ENCODE results near the gene CISD3. TPM values are rescaled to one million over a fixed set of nuclear protein-coding genes. Genes with fewer than 3 reads are reported as not detected.

CISD3 gene
- total and polyA plus RNA-seq, 10 of the 15 experiments (the other 5 are each of a cell fraction or from before 2014, with no cell fraction given): 2.6 to 38.1 (median 8.1) TPM

DNA sequence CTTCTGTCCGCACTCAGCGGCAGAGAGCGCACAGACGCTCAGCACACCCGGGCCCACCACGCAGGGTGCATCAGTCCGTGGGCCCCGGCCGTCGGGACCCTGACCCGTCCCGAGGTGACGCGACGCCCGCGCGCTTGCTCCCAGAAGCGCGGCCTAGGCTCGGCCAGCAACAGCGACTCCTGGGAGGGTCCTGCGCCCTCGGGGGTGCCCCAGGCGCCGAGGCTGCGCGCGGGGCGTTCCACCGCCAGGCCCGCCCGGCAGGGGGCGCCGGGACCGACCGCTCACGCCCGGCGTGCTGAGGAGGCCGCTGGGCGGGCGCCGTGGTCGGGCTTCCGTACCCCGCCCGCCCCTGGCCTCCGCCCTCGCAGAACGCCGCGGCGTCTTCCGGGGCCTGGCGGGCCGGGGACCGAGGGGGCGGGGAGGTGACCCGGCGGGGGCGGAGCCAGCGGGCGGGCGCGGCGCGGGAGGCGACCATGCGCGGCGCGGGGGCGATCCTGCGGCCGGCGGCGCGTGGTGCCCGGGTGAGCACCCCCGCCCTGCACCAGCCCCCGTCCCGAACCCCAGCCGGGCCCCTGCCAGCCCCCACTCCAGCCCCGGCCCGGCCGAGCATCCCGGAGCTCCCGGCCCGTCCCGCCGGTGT, at the start of gene CISD3 (continued):
- TF ChIP-seq, protein P1, sequence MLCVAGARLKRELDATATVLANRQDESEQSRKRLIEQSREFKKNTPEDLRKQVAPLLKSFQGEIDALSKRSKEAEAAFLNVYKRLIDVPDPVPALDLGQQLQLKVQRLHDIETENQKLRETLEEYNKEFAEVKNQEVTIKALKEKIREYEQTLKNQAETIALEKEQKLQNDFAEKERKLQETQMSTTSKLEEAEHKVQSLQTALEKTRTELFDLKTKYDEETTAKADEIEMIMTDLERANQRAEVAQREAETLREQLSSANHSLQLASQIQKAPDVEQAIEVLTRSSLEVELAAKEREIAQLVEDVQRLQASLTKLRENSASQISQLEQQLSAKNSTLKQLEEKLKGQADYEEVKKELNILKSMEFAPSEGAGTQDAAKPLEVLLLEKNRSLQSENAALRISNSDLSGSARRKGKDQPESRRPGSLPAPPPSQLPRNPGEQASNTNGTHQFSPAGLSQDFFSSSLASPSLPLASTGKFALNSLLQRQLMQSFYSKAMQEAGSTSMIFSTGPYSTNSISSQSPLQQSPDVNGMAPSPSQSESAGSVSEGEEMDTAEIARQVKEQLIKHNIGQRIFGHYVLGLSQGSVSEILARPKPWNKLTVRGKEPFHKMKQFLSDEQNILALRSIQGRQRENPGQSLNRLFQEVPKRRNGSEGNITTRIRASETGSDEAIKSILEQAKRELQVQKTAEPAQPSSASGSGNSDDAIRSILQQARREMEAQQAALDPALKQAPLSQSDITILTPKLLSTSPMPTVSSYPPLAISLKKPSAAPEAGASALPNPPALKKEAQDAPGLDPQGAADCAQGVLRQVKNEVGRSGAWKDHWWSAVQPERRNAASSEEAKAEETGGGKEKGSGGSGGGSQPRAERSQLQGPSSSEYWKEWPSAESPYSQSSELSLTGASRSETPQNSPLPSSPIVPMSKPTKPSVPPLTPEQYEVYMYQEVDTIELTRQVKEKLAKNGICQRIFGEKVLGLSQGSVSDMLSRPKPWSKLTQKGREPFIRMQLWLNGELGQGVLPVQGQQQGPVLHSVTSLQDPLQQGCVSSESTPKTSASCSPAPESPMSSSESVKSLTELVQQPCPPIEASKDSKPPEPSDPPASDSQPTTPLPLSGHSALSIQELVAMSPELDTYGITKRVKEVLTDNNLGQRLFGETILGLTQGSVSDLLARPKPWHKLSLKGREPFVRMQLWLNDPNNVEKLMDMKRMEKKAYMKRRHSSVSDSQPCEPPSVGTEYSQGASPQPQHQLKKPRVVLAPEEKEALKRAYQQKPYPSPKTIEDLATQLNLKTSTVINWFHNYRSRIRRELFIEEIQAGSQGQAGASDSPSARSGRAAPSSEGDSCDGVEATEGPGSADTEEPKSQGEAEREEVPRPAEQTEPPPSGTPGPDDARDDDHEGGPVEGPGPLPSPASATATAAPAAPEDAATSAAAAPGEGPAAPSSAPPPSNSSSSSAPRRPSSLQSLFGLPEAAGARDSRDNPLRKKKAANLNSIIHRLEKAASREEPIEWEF (IDR thresholded peaks at IDR 0.05; ENCODE audit: insufficient replicate concordance, low read depth, low read length): no peak
- no peak for TF ChIP-seq JUNB (IDR thresholded peaks at IDR 0.05)
- TF ChIP-seq, protein P2, sequence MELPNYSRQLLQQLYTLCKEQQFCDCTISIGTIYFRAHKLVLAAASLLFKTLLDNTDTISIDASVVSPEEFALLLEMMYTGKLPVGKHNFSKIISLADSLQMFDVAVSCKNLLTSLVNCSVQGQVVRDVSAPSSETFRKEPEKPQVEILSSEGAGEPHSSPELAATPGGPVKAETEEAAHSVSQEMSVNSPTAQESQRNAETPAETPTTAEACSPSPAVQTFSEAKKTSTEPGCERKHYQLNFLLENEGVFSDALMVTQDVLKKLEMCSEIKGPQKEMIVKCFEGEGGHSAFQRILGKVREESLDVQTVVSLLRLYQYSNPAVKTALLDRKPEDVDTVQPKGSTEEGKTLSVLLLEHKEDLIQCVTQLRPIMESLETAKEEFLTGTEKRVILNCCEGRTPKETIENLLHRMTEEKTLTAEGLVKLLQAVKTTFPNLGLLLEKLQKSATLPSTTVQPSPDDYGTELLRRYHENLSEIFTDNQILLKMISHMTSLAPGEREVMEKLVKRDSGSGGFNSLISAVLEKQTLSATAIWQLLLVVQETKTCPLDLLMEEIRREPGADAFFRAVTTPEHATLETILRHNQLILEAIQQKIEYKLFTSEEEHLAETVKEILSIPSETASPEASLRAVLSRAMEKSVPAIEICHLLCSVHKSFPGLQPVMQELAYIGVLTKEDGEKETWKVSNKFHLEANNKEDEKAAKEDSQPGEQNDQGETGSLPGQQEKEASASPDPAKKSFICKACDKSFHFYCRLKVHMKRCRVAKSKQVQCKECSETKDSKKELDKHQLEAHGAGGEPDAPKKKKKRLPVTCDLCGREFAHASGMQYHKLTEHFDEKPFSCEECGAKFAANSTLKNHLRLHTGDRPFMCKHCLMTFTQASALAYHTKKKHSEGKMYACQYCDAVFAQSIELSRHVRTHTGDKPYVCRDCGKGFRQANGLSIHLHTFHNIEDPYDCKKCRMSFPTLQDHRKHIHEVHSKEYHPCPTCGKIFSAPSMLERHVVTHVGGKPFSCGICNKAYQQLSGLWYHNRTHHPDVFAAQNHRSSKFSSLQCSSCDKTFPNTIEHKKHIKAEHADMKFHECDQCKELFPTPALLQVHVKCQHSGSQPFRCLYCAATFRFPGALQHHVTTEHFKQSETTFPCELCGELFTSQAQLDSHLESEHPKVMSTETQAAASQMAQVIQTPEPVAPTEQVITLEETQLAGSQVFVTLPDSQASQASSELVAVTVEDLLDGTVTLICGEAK (IDR thresholded peaks at IDR 0.05; ENCODE audit: borderline replicate concordance): no peak
- TF ChIP-seq ZNF384 (IDR thresholded peaks at IDR 0.05; ENCODE audit: borderline replicate concordance, low read depth, low read length): 0 out of 2 replicates have a peak, but pooled peaks have one; percentile 28
- no peak for TF ChIP-seq STAT3 (IDR thresholded peaks at IDR 0.05; ENCODE audit: low read depth, low read length)
- TF ChIP-seq NFYB (IDR thresholded peaks at IDR 0.05; ENCODE audit: insufficient read depth, low read depth, low read length): no peak
- no peak for TF ChIP-seq SUPT20H (IDR thresholded peaks at IDR 0.05; ENCODE audit: borderline replicate concordance, control insufficient read depth, low read depth, low read length)
- TF ChIP-seq, protein P3, sequence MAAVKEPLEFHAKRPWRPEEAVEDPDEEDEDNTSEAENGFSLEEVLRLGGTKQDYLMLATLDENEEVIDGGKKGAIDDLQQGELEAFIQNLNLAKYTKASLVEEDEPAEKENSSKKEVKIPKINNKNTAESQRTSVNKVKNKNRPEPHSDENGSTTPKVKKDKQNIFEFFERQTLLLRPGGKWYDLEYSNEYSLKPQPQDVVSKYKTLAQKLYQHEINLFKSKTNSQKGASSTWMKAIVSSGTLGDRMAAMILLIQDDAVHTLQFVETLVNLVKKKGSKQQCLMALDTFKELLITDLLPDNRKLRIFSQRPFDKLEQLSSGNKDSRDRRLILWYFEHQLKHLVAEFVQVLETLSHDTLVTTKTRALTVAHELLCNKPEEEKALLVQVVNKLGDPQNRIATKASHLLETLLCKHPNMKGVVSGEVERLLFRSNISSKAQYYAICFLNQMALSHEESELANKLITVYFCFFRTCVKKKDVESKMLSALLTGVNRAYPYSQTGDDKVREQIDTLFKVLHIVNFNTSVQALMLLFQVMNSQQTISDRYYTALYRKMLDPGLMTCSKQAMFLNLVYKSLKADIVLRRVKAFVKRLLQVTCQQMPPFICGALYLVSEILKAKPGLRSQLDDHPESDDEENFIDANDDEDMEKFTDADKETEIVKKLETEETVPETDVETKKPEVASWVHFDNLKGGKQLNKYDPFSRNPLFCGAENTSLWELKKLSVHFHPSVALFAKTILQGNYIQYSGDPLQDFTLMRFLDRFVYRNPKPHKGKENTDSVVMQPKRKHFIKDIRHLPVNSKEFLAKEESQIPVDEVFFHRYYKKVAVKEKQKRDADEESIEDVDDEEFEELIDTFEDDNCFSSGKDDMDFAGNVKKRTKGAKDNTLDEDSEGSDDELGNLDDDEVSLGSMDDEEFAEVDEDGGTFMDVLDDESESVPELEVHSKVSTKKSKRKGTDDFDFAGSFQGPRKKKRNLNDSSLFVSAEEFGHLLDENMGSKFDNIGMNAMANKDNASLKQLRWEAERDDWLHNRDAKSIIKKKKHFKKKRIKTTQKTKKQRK (IDR thresholded peaks at IDR 0.05; ENCODE audit: low read depth, low read length): no peak
- peak; percentile 75; the same call in 1 of the 2 replicates for TF ChIP-seq POLR2AphosphoS2 (IDR thresholded peaks at IDR 0.05; ENCODE audit: low read depth, low read length)
- no peak for TF ChIP-seq NFIC (IDR thresholded peaks at IDR 0.05; ENCODE audit: low read depth, low read length)
- peak; percentile 73 for TF ChIP-seq RELA (IDR thresholded peaks at IDR 0.05; ENCODE audit: borderline replicate concordance, partially characterized antibody)
- TF ChIP-seq, protein P4, sequence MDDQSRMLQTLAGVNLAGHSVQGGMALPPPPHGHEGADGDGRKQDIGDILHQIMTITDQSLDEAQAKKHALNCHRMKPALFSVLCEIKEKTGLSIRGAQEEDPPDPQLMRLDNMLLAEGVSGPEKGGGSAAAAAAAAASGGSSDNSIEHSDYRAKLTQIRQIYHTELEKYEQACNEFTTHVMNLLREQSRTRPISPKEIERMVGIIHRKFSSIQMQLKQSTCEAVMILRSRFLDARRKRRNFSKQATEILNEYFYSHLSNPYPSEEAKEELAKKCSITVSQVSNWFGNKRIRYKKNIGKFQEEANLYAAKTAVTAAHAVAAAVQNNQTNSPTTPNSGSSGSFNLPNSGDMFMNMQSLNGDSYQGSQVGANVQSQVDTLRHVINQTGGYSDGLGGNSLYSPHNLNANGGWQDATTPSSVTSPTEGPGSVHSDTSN (IDR thresholded peaks at IDR 0.05; ENCODE audit: insufficient replicate concordance, low read depth, low read length): no peak
- TF ChIP-seq SREBF2 (IDR thresholded peaks at IDR 0.05; ENCODE audit: low read length): no peak
- no peak for TF ChIP-seq TCF7 (IDR thresholded peaks at IDR 0.05; ENCODE audit: borderline replicate concordance)

Data from GM12878 (cell line).